Measurements from ENCODE around the gene NPSR1. TPM values are rescaled to one million over a fixed set of nuclear protein-coding genes. Genes with fewer than 3 reads are reported as not detected.

The NPSR1 gene
- total and polyA plus RNA-seq, 2 experiments from 2014 or later = not detected

DNA sequence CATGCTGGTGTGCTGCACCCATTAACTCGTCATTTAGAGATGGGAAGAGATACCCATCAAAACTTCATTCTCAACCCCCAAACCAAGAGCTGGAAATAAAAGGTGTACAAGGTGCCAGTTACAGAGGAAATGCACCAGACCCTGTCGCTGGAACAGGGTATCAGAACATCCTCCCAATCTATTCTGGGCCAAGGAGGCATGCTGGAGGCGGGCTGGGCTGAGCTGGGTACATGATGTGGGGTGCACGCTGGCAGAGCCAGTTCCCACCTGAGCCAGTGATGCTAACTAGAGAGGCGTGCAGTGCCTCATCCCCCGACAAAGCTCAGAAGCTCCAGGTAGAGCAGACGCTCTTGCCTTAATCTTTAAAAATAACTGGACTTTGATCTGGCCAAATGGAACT lies 70.1 kb downstream of the NPSR1 start:
- TF ChIP-seq, protein P1, sequence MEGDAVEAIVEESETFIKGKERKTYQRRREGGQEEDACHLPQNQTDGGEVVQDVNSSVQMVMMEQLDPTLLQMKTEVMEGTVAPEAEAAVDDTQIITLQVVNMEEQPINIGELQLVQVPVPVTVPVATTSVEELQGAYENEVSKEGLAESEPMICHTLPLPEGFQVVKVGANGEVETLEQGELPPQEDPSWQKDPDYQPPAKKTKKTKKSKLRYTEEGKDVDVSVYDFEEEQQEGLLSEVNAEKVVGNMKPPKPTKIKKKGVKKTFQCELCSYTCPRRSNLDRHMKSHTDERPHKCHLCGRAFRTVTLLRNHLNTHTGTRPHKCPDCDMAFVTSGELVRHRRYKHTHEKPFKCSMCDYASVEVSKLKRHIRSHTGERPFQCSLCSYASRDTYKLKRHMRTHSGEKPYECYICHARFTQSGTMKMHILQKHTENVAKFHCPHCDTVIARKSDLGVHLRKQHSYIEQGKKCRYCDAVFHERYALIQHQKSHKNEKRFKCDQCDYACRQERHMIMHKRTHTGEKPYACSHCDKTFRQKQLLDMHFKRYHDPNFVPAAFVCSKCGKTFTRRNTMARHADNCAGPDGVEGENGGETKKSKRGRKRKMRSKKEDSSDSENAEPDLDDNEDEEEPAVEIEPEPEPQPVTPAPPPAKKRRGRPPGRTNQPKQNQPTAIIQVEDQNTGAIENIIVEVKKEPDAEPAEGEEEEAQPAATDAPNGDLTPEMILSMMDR (IDR thresholded peaks at IDR 0.05; ENCODE audit: low read depth, low read length) = no peak
- Histone ChIP-seq H3K27me3 (no peaks in the 10 kb centered on the region), H3K4me3 (no peak overlapping the region), H3K9me3 (ENCODE audit: low read depth) (no peaks in the 10 kb centered on the region), H3K27ac (no peak overlapping the region), H3K36me3 (no peaks in the 10 kb centered on the region), H3K4me1 (ENCODE audit: low read depth) (no peaks in the 10 kb centered on the region)
- DNase-seq (ENCODE audit: low read depth in 1 of 2, low spot score in 1 of 2) = no peak

DNA sequence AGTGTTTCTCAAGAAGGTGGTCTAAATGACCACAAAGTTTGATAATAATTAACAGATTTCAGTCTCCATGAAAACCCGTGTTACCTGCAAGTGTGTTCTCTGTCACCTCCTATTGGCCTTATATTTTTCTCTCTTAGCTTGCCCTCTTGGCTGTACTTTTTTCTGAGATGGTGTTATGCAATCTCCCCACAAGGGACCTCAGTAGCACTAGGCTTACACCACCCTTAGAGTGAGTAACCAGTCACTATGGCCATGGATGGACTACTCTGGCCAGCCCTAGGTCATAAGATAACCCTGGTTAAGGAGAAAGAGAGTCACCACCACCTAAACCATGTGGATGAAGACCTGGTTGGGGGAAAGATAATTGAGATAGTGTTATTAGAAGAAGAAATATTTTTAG lies 76.8 kb downstream of the NPSR1 start:
- Histone ChIP-seq H3K4me3 (no peak overlapping the region), H3K9me3 (ENCODE audit: low read depth) (no peaks in the 10 kb centered on the region), H3K4me1 (ENCODE audit: low read depth) (no peaks in the 10 kb centered on the region), H3K36me3 (no peaks in the 10 kb centered on the region), H3K27me3 (no peaks in the 10 kb centered on the region), H3K27ac (no peak overlapping the region)
- no peak for DNase-seq (ENCODE audit: low read depth in 1 of 2, low spot score in 1 of 2)
- TF ChIP-seq, protein P1 (IDR thresholded peaks at IDR 0.05; ENCODE audit: low read depth, low read length) = no peak

DNA sequence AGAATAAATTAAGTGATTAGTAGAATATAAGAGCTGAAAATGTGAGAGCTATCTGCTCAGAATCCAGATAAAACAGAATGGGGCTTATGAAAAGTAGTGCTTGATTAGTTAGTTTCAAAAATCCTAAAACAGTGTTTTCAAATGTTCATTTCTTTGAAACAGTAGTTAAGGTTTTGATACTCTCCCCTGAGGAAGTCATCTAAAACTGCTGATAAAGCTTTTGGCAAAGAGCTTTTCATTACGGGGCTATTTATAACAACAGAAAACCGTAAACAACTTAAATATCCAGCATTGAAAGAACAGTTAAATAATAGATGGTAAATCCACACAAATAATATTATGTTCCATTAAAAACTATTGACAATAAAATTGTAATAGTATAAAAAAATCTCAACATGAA lies 77.5 kb downstream of the NPSR1 start:
- Histone ChIP-seq H3K4me1 (ENCODE audit: low read depth) (no peaks in the 10 kb centered on the region), H3K9me3 (ENCODE audit: low read depth) (no peaks in the 10 kb centered on the region), H3K36me3 (no peaks in the 10 kb centered on the region), H3K4me3 (no peak overlapping the region), H3K27ac (no peak overlapping the region), H3K27me3 (no peaks in the 10 kb centered on the region)
- DNase-seq (ENCODE audit: low read depth in 1 of 2, low spot score in 1 of 2) = no peak
- TF ChIP-seq, protein P1 (IDR thresholded peaks at IDR 0.05; ENCODE audit: low read depth, low read length) = no peak

DNA sequence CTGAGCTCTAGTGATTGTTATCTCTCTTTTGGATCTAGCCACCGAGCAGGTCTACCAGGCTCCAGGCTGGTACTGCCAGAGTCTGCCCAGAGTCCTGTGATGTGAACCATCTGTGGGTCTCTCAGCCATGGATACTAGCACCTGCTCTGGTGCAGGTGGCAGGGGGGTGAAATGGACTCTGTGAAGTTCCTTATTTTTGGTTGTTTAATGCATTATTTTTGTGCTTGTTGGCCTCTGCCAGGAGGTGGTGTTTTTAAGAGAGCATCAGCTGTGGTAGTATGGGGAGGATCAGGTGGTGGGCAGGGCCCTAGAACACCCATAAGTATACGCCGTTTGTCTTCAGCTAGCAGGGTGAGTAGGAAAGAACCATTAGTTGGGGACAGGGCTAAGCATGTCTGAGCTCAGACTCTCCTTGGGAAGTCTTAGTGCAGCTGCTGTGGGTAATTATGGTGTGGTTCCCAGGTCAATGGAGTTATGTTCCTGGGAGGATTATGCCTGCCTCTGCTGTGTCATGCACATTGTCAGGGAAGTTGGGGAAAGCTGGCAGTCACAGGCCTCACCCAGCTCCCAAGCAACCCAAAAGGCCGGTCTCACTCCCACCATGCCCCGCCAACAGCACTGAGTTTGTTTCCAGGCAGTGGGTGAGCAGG lies 81.8 kb downstream of the NPSR1 start:
- H3K27ac ChIP-seq = no peak overlapping the region
- DNase-seq (ENCODE audit: low read depth in 1 of 2, low spot score in 1 of 2) = no peak
- TF ChIP-seq, protein P1 (IDR thresholded peaks at IDR 0.05; ENCODE audit: low read depth, low read length) = no peak
- no peaks in the 10 kb centered on the region for H3K36me3 ChIP-seq
- no peak overlapping the region for H3K4me3 ChIP-seq
- H3K27me3 ChIP-seq = no peaks in the 10 kb centered on the region
- no peaks in the 10 kb centered on the region for H3K9me3 ChIP-seq (ENCODE audit: low read depth)
- H3K4me1 ChIP-seq (ENCODE audit: low read depth) = no peaks in the 10 kb centered on the region

DNA sequence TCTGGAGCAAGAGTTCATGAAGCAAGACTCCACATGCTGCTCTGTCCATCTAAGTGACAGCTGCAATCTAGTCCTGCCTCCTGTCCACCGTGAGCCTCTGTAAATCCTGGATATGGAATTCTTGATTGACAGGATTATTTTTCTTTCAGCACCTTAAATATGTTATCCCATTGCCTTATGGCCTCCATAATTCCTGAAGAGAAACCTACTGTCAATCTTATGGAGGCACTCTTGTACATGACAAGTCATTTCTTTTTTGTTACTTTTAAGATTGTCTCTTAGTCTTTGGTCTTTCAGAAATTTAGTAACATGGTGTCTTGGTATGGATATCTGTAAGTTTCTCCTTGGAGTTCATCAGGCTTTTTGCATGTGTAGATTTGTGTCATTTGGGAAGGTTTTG lies 82.8 kb downstream of the NPSR1 start:
- TF ChIP-seq, protein P1 (IDR thresholded peaks at IDR 0.05; ENCODE audit: low read depth, low read length) = no peak
- H3K4me1 ChIP-seq (ENCODE audit: low read depth) = no peaks in the 10 kb centered on the region
- no peaks in the 10 kb centered on the region for H3K27me3 ChIP-seq
- DNase-seq (ENCODE audit: low read depth in 1 of 2, low spot score in 1 of 2) = no peak
- no peaks in the 10 kb centered on the region for H3K9me3 ChIP-seq (ENCODE audit: low read depth)
- H3K27ac ChIP-seq = no peak overlapping the region
- H3K36me3 ChIP-seq = no peaks in the 10 kb centered on the region
- H3K4me3 ChIP-seq = no peak overlapping the region
